IMR-90 (cell line): Measurements from ENCODE around the gene EFNB2. TPM values are rescaled to one million over a fixed set of nuclear protein-coding genes. Genes with fewer than 3 reads are reported as not detected.

Experiments
- ATAC-seq: fragments of 200-7000 bp; cut with Tn5 transposase; 2 replicates; pipeline ENCODE4 v1.9.1; 2020; ENCODE audit warnings: low read depth, mild to moderate bottlenecking, moderate library complexity
- BruUV-seq: library from RNA; stranded (reverse); fragments of 400-500 nt; replicated peaks from 2 replicates; lab custom pipeline; 2021; lab: Mats Ljungman, UMichigan
- CTCF ChIA-PET: fragments of 300-600 bp; formaldehyde crosslinking; extraction: SDS; loops from one replicate; lab custom pipeline; 2021; ENCODE audit warnings: antibody characterized with exemption; lab: Yijun Ruan, JAX
- POLR2A ChIA-PET: fragments of 300-600 bp; sonication (Branson Sonifier 250); formaldehyde crosslinking; loops from one replicate; lab custom pipeline; 2022; ENCODE audit warnings: antibody characterized with exemption; ENCODE audit not compliant: unreplicated experiment; lab: Charles Lee
- DNase-seq: peaks from one replicate; pipeline ENCODE4 v3.0.0; 2013
- H2AFZ ChIP-seq: replicated peaks from 2 replicates; pipeline ENCODE3; 2013; ENCODE audit warnings: low read length, mild to moderate bottlenecking; ENCODE audit not compliant: poor library complexity
- H2AK5ac ChIP-seq: 2 replicates; pipeline ENCODE4 v1.6.1; 2013; ENCODE audit warnings: low read depth, low read length, inconsistent platforms
- H2AK9ac ChIP-seq: replicated peaks from 2 replicates; pipeline ENCODE3; 2013; ENCODE audit warnings: mild to moderate bottlenecking, low read depth, low read length, moderate library complexity; ENCODE audit not compliant: poor library complexity
- H2BK120ac ChIP-seq: 2 replicates; pipeline ENCODE4 v1.6.1; 2013; ENCODE audit warnings: low read depth, low read length, inconsistent platforms
- H2BK15ac ChIP-seq: 3 replicates; pipeline ENCODE4 v1.6.1; 2013; ENCODE audit warnings: low read depth, low read length, inconsistent platforms
- H2BK20ac ChIP-seq: 2 replicates; pipeline ENCODE4 v1.6.1; 2013; ENCODE audit warnings: low read depth, mild to moderate bottlenecking, inconsistent platforms, low read length, moderate library complexity
- H2BK5ac ChIP-seq: 2 replicates; pipeline ENCODE4 v1.6.1; 2013; ENCODE audit warnings: mild to moderate bottlenecking, low read depth, low read length, inconsistent platforms; ENCODE audit not compliant: poor library complexity, severe bottlenecking
- H3K14ac ChIP-seq: replicated peaks from 2 replicates; pipeline ENCODE4 v1.6.1; 2013; ENCODE audit warnings: low read depth, low read length, inconsistent platforms
- H3K18ac ChIP-seq: 2 replicates; pipeline ENCODE4 v1.6.1; 2013; ENCODE audit warnings: low read depth, low read length, control low read depth
- H3K23ac ChIP-seq: 2 replicates; pipeline ENCODE4 v1.6.1; 2013; ENCODE audit warnings: low read depth, low read length, inconsistent platforms
- H3K27ac ChIP-seq: 2 replicates; pipeline ENCODE4 v1.5.1; 2013; ENCODE audit warnings: mild to moderate bottlenecking, control low read depth, low read length; ENCODE audit not compliant: insufficient read depth
- H3K27me3 ChIP-seq: 2 replicates; pipeline ENCODE4 v1.6.1; 2013; ENCODE audit warnings: low read length; ENCODE audit not compliant: control insufficient read depth, insufficient read depth
- H3K36me3 ChIP-seq: 2 replicates; pipeline ENCODE4 v1.6.1; 2013; ENCODE audit warnings: low read length, mixed read lengths; ENCODE audit not compliant: control insufficient read depth, insufficient read depth
- H3K4ac ChIP-seq: 2 replicates; pipeline ENCODE4 v1.6.1; 2013; ENCODE audit warnings: low read depth, low read length, inconsistent platforms
- H3K4me1 ChIP-seq: 2 replicates; pipeline ENCODE4 v1.6.1; 2013; ENCODE audit warnings: low read length, mixed read lengths; ENCODE audit not compliant: control insufficient read depth, insufficient read depth
- H3K4me2 ChIP-seq: 2 replicates; pipeline ENCODE4 v1.6.1; 2013; ENCODE audit warnings: low read depth, mild to moderate bottlenecking, control low read depth, low read length, moderate library complexity
- H3K4me3 ChIP-seq: 2 replicates; pipeline ENCODE4 v1.5.1; 2013; ENCODE audit warnings: low read depth, mild to moderate bottlenecking, control low read depth, low read length, moderate library complexity; ENCODE audit not compliant: insufficient read depth
- H3K56ac ChIP-seq: 2 replicates; pipeline ENCODE4 v1.6.1; 2013; ENCODE audit warnings: low read length, inconsistent platforms; ENCODE audit not compliant: insufficient read depth; ENCODE audit errors: extremely low read depth
- H3K79me1 ChIP-seq, 2 experiments: 2 replicates each; pipeline ENCODE4 v1.6.1; 2013; ENCODE audit warnings: low read length in 2 of 2, inconsistent platforms in 1 of 2, low read depth in 1 of 2
- H3K9ac ChIP-seq: 2 replicates; pipeline ENCODE4 v1.6.1; 2013; ENCODE audit warnings: low read depth, low read length, control low read depth
- H3K9me1 ChIP-seq: 2 replicates; pipeline ENCODE4 v1.6.1; 2013; ENCODE audit warnings: low read length, inconsistent platforms; ENCODE audit not compliant: insufficient read depth
- H3K9me3 ChIP-seq: 2 replicates; pipeline ENCODE4 v1.6.1; 2013; ENCODE audit warnings: low read length; ENCODE audit not compliant: control insufficient read depth, insufficient read depth
- H4K20me1 ChIP-seq: 2 replicates; pipeline ENCODE4 v1.6.1; 2013; ENCODE audit warnings: low read length, inconsistent platforms; ENCODE audit not compliant: insufficient read depth
- H4K5ac ChIP-seq: 2 replicates; pipeline ENCODE4 v1.6.1; 2013; ENCODE audit warnings: mild to moderate bottlenecking, low read depth, low read length, control low read depth
- H4K8ac ChIP-seq, 2 experiments: 2 replicates each; pipeline ENCODE4 v1.6.1; 2013; ENCODE audit warnings: low read depth in 2 of 2, low read length in 2 of 2, control low read depth in 1 of 2, inconsistent platforms in 1 of 2
- H4K91ac ChIP-seq: 2 replicates; pipeline ENCODE4 v1.6.1; 2013; ENCODE audit warnings: low read depth, low read length, inconsistent platforms; ENCODE audit not compliant: insufficient read depth
- MXI1 ChIP-seq: IDR thresholded peaks from 2 replicates; pipeline ENCODE4 v1.6.1; 2012; ENCODE audit warnings: low read depth, mild to moderate bottlenecking, low read length, moderate library complexity, borderline replicate concordance
- RFX5 ChIP-seq: IDR thresholded peaks from 2 replicates; pipeline ENCODE4 v1.8.0; 2012; ENCODE audit warnings: low read depth, mild to moderate bottlenecking, low read length, moderate library complexity
- WGBS, 2 experiments: methylation state at CpG; one replicate each; pipeline versions ENCODE4 v1.1.5 to v1.1.7; 2013; ENCODE audit warnings: missing lambda C conversion rate in 2 of 2; ENCODE audit not compliant: insufficient read length in 1 of 2; ENCODE audit errors: extremely low coverage in 2 of 2; 5-methylcytosine and 5-hydroxymethylcytosine counted together
- dilution Hi-C: fragments of 300-500 bp; cut with HindIII; formaldehyde crosslinking; loops from one replicate; pipeline ENCODE4 v1.14.3; 2018; ENCODE audit warnings: low sequenced_read_pairs; ENCODE audit not compliant: unreplicated experiment
- in situ Hi-C: fragments of 300-500 bp; cut with MboI; formaldehyde crosslinking; loops from 3 replicates; pipeline ENCODE4 v1.14.3; 2019; ENCODE audit warnings: low sequenced_read_pairs, inconsistent platforms, mixed read lengths
- intact Hi-C: fragments of 100-400 bp; cut with micrococcal nuclease; formaldehyde crosslinking; loops from 2 replicates; pipeline ENCODE4 v1.10.0; 2022
- polyA plus RNA-seq, 3 experiments: library from polyadenylated mRNA; depleted of rRNA; stranded (reverse); fragments of >200 nt; gene quantifications; 2 replicates each; pipeline ENCODE4 v1.2.3, GENCODE V29; 2012; ENCODE audit warnings: low replicate concordance in 1 of 3
- total RNA-seq: library from RNA; depleted of rRNA; stranded (reverse); fragments of >200 nt; gene quantifications from 2 replicates; pipeline ENCODE4 v1.2.3, GENCODE V29; 2012

Gene EFNB2
- total and polyA plus RNA-seq, 2 of the 4 experiments (the other 2 are of a cell fraction) = 5.4 to 6.0 TPM

GRCh38 chr13:106514928-106515634 lies 20.4 kb downstream of the EFNB2 start:
- intact Hi-C loops (no loop called here), dilution Hi-C loops (no loop called here), in situ Hi-C loops (loop anchor here (25.0 kb wide), 1 partner anchor 428 kb away; no protein-coding TSS in a partner anchor)
- ChIA-PET CTCF (interaction anchor here (0.7 to 0.8 kb wide), 2 partner anchors 21 to 359 kb away, joined by 3 read pairs; no protein-coding TSS in a partner anchor), POLR2A (no interaction called here)
- H2AK9ac ChIP-seq = no peak overlapping the region
- no peak overlapping the region for H2BK120ac ChIP-seq
- no peak overlapping the region for H4K91ac ChIP-seq
- H3K9me3 ChIP-seq = no peaks in the 10 kb centered on the region
- no peak overlapping the region for H2BK5ac ChIP-seq
- no peak overlapping the region for H3K27ac ChIP-seq
- H3K18ac ChIP-seq = no peak overlapping the region
- no peaks in the 10 kb centered on the region for H3K36me3 ChIP-seq
- H2AFZ ChIP-seq = no peak overlapping the region
- H3K4ac ChIP-seq = 0 out of 2 replicates have a peak overlapping the region, but pooled peaks have one; percentile 8
- ATAC-seq (no peak), DNase-seq (no peak)
- H4K8ac ChIP-seq = 0 out of 4 replicates have a peak overlapping the region, but pooled peaks of 1 of the 2 experiments have one; percentile 66
- no TSS peak for BruUV-seq
- no peaks in the 10 kb centered on the region for H3K27me3 ChIP-seq
- no peak overlapping the region for H2BK20ac ChIP-seq
- H3K9me1 ChIP-seq = peaks cover 4% of the 10 kb centered on the region; the same call in 1 of the 2 replicates
- peaks cover 11 to 37% of the 10 kb centered on the region in 2 experiments; a peak in 3 of 4 replicates for H3K79me1 ChIP-seq
- no peak overlapping the region for H4K5ac ChIP-seq
- H3K4me1 ChIP-seq = peaks cover 2% of the 10 kb centered on the region; the same call in 1 of the 2 replicates
- H3K14ac ChIP-seq = no peak overlapping the region
- H4K20me1 ChIP-seq = no peaks in the 10 kb centered on the region
- H3K4me2 ChIP-seq = no peak overlapping the region
- H2AK5ac ChIP-seq = peak overlapping the region; percentile 10; the same call in 1 of the 2 replicates
- no peak overlapping the region for H3K23ac ChIP-seq
- H3K56ac ChIP-seq = no peak overlapping the region
- no peak overlapping the region for H3K4me3 ChIP-seq
- TF ChIP-seq MXI1 (no peak), RFX5 (no peak)
- H3K9ac ChIP-seq = no peak overlapping the region
- no peak overlapping the region for H2BK15ac ChIP-seq
- WGBS, 2 experiments = no CpG with 5 or more reads among the region's 15 CpGs
